ENCODE data around the gene ZFYVE28. TPM values are rescaled to one million over a fixed set of nuclear protein-coding genes. Genes with fewer than 3 reads are reported as not detected.

ZFYVE28 gene
- polyA plus RNA-seq, 1 of the 3 experiments (the other 2 are of a cell fraction): 3.2 TPM

GRCh38 chr4:2286904-2287593 lies 131.4 kb downstream of the ZFYVE28 start:
- POLR2A ChIA-PET: no interaction called here
- Histone ChIP-seq H3K4me3 (ENCODE audit: low read depth in 2 of 2, low read length in 1 of 2) (no peak overlapping the region), H3F3A (replicated peaks; ENCODE audit: insufficient read depth) (no peaks in the 10 kb centered on the region), H3K27ac (ENCODE audit: low read depth in 2 of 2, low read length in 1 of 2) (no peak overlapping the region), H2AFZ (ENCODE audit: low read depth) (no peak overlapping the region), H3K4me2 (no peak overlapping the region), H3K4me1 (ENCODE audit: control insufficient read depth in 1 of 2, insufficient read depth in 2 of 2, low read depth in 1 of 2, low read length in 1 of 2) (peaks cover under 1 to 41% of the 10 kb centered on the region in 2 experiments; a peak in 2 of 4 replicates), H4K20me1 (ENCODE audit: insufficient read depth) (no peaks in the 10 kb centered on the region), H3K27me3 (ENCODE audit: insufficient read depth) (no peaks in the 10 kb centered on the region), H3K79me2 (ENCODE audit: insufficient read depth) (no peaks in the 10 kb centered on the region), H3K36me3 (replicated peaks in 1 of 2; ENCODE audit: control insufficient read depth in 1 of 2, insufficient read depth in 2 of 2, low read length in 1 of 2) (no peaks in the 10 kb centered on the region), H3K9ac (no peak overlapping the region), H3K9me3 (no peaks in the 10 kb centered on the region), H3K9me2 (no peaks in the 10 kb centered on the region)
- CTCF ChIA-PET: interaction anchor here (1.2 kb wide), 1 partner anchor 15 kb away, joined by 3 read pairs; no protein-coding TSS in a partner anchor
- no peak for TF ChIP-seq EZH2phosphoT487 (IDR thresholded peaks at IDR 0.05; ENCODE audit: borderline replicate concordance, low read depth)
- no peak for TF ChIP-seq GABPA (IDR thresholded peaks at IDR 0.05; ENCODE audit: low read depth)
- no peak for TF ChIP-seq TCF12 (IDR thresholded peaks at IDR 0.05)
- TF ChIP-seq RCOR1 (IDR thresholded peaks at IDR 0.05; ENCODE audit: low read length): no peak
- TF ChIP-seq FOXM1 (IDR thresholded peaks at IDR 0.05; ENCODE audit: low read depth): no peak
- no peak for TF ChIP-seq POLR2AphosphoS5 (IDR thresholded peaks at IDR 0.05; ENCODE audit: low read depth, low read length)
- no peak for TF ChIP-seq CTCF (IDR thresholded peaks at IDR 0.05)
- TF ChIP-seq SIN3A (IDR thresholded peaks at IDR 0.05; ENCODE audit: borderline replicate concordance, low read depth, low read length): no peak
- TF ChIP-seq YY1 (IDR thresholded peaks at IDR 0.05; ENCODE audit: low read depth): no peak
- TF ChIP-seq JUND (IDR thresholded peaks at IDR 0.05): no peak
- TF ChIP-seq, protein P1, sequence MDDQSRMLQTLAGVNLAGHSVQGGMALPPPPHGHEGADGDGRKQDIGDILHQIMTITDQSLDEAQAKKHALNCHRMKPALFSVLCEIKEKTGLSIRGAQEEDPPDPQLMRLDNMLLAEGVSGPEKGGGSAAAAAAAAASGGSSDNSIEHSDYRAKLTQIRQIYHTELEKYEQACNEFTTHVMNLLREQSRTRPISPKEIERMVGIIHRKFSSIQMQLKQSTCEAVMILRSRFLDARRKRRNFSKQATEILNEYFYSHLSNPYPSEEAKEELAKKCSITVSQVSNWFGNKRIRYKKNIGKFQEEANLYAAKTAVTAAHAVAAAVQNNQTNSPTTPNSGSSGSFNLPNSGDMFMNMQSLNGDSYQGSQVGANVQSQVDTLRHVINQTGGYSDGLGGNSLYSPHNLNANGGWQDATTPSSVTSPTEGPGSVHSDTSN (IDR thresholded peaks at IDR 0.05): no peak
- TF ChIP-seq EP300 (IDR thresholded peaks at IDR 0.05; ENCODE audit: borderline replicate concordance in 1 of 2, low read depth in 1 of 2, low read length in 1 of 2): no peak
- TF ChIP-seq, protein P2, sequence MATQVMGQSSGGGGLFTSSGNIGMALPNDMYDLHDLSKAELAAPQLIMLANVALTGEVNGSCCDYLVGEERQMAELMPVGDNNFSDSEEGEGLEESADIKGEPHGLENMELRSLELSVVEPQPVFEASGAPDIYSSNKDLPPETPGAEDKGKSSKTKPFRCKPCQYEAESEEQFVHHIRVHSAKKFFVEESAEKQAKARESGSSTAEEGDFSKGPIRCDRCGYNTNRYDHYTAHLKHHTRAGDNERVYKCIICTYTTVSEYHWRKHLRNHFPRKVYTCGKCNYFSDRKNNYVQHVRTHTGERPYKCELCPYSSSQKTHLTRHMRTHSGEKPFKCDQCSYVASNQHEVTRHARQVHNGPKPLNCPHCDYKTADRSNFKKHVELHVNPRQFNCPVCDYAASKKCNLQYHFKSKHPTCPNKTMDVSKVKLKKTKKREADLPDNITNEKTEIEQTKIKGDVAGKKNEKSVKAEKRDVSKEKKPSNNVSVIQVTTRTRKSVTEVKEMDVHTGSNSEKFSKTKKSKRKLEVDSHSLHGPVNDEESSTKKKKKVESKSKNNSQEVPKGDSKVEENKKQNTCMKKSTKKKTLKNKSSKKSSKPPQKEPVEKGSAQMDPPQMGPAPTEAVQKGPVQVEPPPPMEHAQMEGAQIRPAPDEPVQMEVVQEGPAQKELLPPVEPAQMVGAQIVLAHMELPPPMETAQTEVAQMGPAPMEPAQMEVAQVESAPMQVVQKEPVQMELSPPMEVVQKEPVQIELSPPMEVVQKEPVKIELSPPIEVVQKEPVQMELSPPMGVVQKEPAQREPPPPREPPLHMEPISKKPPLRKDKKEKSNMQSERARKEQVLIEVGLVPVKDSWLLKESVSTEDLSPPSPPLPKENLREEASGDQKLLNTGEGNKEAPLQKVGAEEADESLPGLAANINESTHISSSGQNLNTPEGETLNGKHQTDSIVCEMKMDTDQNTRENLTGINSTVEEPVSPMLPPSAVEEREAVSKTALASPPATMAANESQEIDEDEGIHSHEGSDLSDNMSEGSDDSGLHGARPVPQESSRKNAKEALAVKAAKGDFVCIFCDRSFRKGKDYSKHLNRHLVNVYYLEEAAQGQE (IDR thresholded peaks at IDR 0.05; ENCODE audit: low read depth, low read length): no peak
- WGBS (ENCODE audit: low lambda C conversion rate): 37% methylated on average over 5 of the region's 19 CpGs
- no peak for DNase-seq

Measured in SK-N-SH (cell line).